Ascending aorta (tissue), 2 donors: Measurements from ENCODE around the gene PPIF. TPM values are rescaled to one million over a fixed set of nuclear protein-coding genes. Genes with fewer than 3 reads are reported as not detected.

Experiments used
- DNase-seq, 2 donors: peaks; one replicate each; pipeline ENCODE4 v3.0.0-alpha.2; 2019; ENCODE audit warnings: low spot score in 2 of 2
- H3K27ac ChIP-seq, 2 donors: fragments of 200-600 bp; sonication (generic); one replicate each; pipeline ENCODE4 v1.5.1; 2016 to 2017; ENCODE audit warnings: mild to moderate bottlenecking in 1 of 2
- H3K27me3 ChIP-seq: fragments of 200-600 bp; sonication (generic); one replicate; pipeline ENCODE4 v1.5.1; 2017
- H3K36me3 ChIP-seq, 2 donors: fragments of 200-600 bp; sonication (generic); one replicate each; pipeline ENCODE4 v1.5.1; 2016
- H3K4me1 ChIP-seq, 2 donors: fragments of 200-600 bp; sonication (generic); one replicate each; pipeline ENCODE4 v1.5.1; 2016 to 2017; ENCODE audit warnings: mild to moderate bottlenecking in 1 of 2
- H3K4me3 ChIP-seq, 2 donors: fragments of 200-600 bp; sonication (generic); one replicate each; pipeline ENCODE4 v1.5.1; 2016 to 2017; ENCODE audit warnings: mild to moderate bottlenecking in 1 of 2
- H3K9me3 ChIP-seq, 2 donors: fragments of 200-600 bp; sonication (generic); one replicate each; pipeline ENCODE4 v1.5.1; 2016
- CTCF ChIP-seq, 3 experiments: fragments of 200-600 bp in 2 of 3; fragments of 450-650 bp in 1 of 3; sonication (generic) in 2 of 3; IDR thresholded peaks; one replicate each; pipeline ENCODE4 v1.5.1; 2016 to 2019; ENCODE audit warnings: antibody characterized with exemption in 3 of 3, mild to moderate bottlenecking in 1 of 3, moderate library complexity in 1 of 3
- intact Hi-C: fragments of 100-400 bp; cut with DNase I; formaldehyde crosslinking; loops from one replicate; pipeline ENCODE4 v1.15.1; 2023
- total RNA-seq: library from RNA; depleted of rRNA; stranded (reverse); fragments of >200 nt; gene quantifications from one replicate; pipeline ENCODE4 v1.1.0, GENCODE V29; 2016

The PPIF gene
- total RNA-seq, 1 donor from 2014 or later = 172 TPM

GRCh38 chr10:79358811-79359210 is 11.5 kb downstream of the PPIF start:
- intact Hi-C loops = no loop called here
- Histone ChIP-seq H3K27me3 (no peaks in the 10 kb centered on the region), H3K36me3 (peaks cover 0 to 9% of the 10 kb centered on the region in 2 donors), H3K9me3 (no peaks in the 10 kb centered on the region), H3K4me1 (no peaks in the 10 kb centered on the region), H3K27ac (no peak overlapping the region), H3K4me3 (no peak overlapping the region)
- TF ChIP-seq CTCF (IDR thresholded peaks at IDR 0.05) = no peak
- no peak for DNase-seq

- Histone ChIP-seq H3K4me1 (no peaks in the 10 kb centered on the region), H3K36me3 (no peaks in the 10 kb centered on the region), H3K9me3 (no peaks in the 10 kb centered on the region), H3K27me3 (no peaks in the 10 kb centered on the region), H3K4me3 (no peak overlapping the region), H3K27ac (no peak overlapping the region)
- DNase-seq = no peak
- intact Hi-C loops = no loop called here
- no peak for TF ChIP-seq CTCF (IDR thresholded peaks at IDR 0.05)
Measured at GRCh38 chr10:79359816-79360498, 12.7 kb downstream of the PPIF start.

- H3K9me3 ChIP-seq = no peaks in the 10 kb centered on the region
- no peak for TF ChIP-seq CTCF (IDR thresholded peaks at IDR 0.05)
- H3K36me3 ChIP-seq = no peaks in the 10 kb centered on the region
- H3K4me3 ChIP-seq = no peak overlapping the region
- no peaks in the 10 kb centered on the region for H3K27me3 ChIP-seq
- intact Hi-C loops = no loop called here
- DNase-seq = no peak
- H3K27ac ChIP-seq = no peak overlapping the region
- H3K4me1 ChIP-seq = no peaks in the 10 kb centered on the region
Measured at GRCh38 chr10:79360499-79361342, 13.5 kb downstream of the PPIF start.

- H3K36me3 ChIP-seq = no peaks in the 10 kb centered on the region
- no peak overlapping the region for H3K27ac ChIP-seq
- no peak for TF ChIP-seq CTCF (IDR thresholded peaks at IDR 0.05)
- no peak for DNase-seq
- intact Hi-C loops = no loop called here
- no peaks in the 10 kb centered on the region for H3K4me1 ChIP-seq
- no peaks in the 10 kb centered on the region for H3K27me3 ChIP-seq
- no peak overlapping the region for H3K4me3 ChIP-seq
- no peaks in the 10 kb centered on the region for H3K9me3 ChIP-seq
Measured at GRCh38 chr10:79361726-79362397, 14.6 kb downstream of the PPIF start.

GRCh38 chr10:79367426-79368189 is 20.3 kb downstream of the PPIF start:
- no peaks in the 10 kb centered on the region for H3K36me3 ChIP-seq
- intact Hi-C loops = no loop called here
- TF ChIP-seq CTCF (IDR thresholded peaks at IDR 0.05) = no peak

More at GRCh38 chr10:79367426-79368189, 20.3 kb downstream of the PPIF start:
- Histone ChIP-seq H3K9me3 (peaks cover 0 to 5% of the 10 kb centered on the region in 2 donors), H3K27me3 (no peaks in the 10 kb centered on the region), H3K4me1 (no peaks in the 10 kb centered on the region), H3K4me3 (no peak overlapping the region), H3K27ac (no peak overlapping the region)
- DNase-seq = no peak
